ENCODE measurements around the gene CCNJL.

The CCNJL gene

DNA sequence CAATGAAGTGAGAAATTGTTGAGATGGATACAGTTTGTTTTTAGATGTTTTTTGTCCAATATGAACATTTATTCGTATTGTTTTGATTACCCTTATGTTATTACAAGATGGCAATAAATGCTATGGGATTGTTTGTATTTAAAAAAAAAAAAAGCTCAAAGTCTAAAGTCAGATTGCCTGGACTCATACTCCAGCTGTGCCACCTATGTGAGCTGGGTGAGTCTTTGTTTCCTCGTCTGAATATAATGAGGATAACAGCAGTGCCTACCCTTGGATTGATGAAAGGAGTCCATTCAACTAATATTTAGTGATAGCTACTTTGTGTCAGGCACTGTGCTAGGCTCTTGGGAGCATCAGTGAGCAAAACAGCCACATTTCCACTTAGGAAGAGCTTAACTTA, 14.6 kb upstream of the CCNJL start:
- Histone ChIP-seq H3K36me3 (replicated peaks in 1 of 2; ENCODE audit: control insufficient read depth in 2 of 2, insufficient read depth in 2 of 2, low read length in 2 of 2) (no peaks in the 10 kb centered on the region), H3K18ac (ENCODE audit: low read length) (no peak overlapping the region), H2BK15ac (ENCODE audit: low read length) (no peak overlapping the region), H2BK120ac (ENCODE audit: low read depth, low read length) (no peak overlapping the region), H2BK12ac (ENCODE audit: low read length) (no peak overlapping the region), H3K4me3 (ENCODE audit: low read length in 2 of 2) (no peak overlapping the region), H2AK5ac (ENCODE audit: low read depth, low read length) (no peak overlapping the region), H3K23ac (ENCODE audit: low read depth, low read length, poor library complexity) (no peak overlapping the region), H2BK5ac (ENCODE audit: low read length) (no peak overlapping the region), H4K8ac (ENCODE audit: low read depth, low read length) (no peak overlapping the region), H3K9me3 (replicated peaks in 1 of 2; ENCODE audit: control insufficient read depth in 2 of 2, insufficient read depth in 1 of 2, low read depth in 1 of 2, low read length in 2 of 2) (no peaks in the 10 kb centered on the region), H3K9ac (ENCODE audit: low read depth, low read length, poor library complexity) (no peak overlapping the region), H3K27me3 (ENCODE audit: control insufficient read depth in 3 of 3, insufficient read depth in 3 of 3, low read depth in 1 of 3, low read length in 3 of 3) (no peaks in the 10 kb centered on the region), H3K4me1 (ENCODE audit: control insufficient read depth in 2 of 2, insufficient read depth in 1 of 2, low read depth in 1 of 2, low read length in 2 of 2) (peaks cover 0 to 4% of the 10 kb centered on the region in 2 donors), H3K79me1 (ENCODE audit: low read depth, low read length) (no peaks in the 10 kb centered on the region), H2AFZ (ENCODE audit: low read length) (no peak overlapping the region), H3K14ac (ENCODE audit: low read length) (no peak overlapping the region), H3K4me2 (ENCODE audit: insufficient read depth, low read length, poor library complexity, severe bottlenecking) (no peak overlapping the region), H3K27ac (replicated peaks; ENCODE audit: low read length) (no peak overlapping the region), H4K91ac (ENCODE audit: low read depth, low read length, poor library complexity) (no peak overlapping the region), H3K4ac (ENCODE audit: low read length) (no peak overlapping the region)
- no peak for DNase-seq (ENCODE audit: low spot score)
- whole genome bisulfite sequencing, 2 donors (ENCODE audit: extremely low coverage in 2 of 2, insufficient read length in 2 of 2, insufficient replicate concordance in 1 of 2), result no CpG with 5 or more reads among the region's 2 CpGs

DNA sequence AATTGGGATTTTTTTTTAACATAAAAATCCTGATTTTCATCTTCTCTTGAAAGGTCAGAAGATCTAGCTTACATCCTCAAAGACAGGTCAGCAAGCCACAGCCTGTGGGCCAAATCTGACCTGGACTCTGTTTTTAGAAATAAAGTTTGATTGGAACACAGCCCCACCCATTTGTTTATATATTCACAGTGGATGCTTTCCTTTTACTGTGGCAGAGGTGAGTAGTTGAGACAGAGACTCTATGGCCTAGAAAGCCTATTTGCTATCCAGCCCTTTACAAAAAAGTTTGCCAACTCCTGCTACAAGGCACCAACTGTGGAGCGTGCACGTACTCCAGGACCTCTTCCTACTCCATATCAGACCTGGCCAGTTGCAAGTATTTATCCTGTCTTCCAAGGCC, 13.4 kb upstream of the CCNJL start:
- no peak overlapping the region for H3K14ac ChIP-seq (ENCODE audit: low read length)
- no peaks in the 10 kb centered on the region for H3K36me3 ChIP-seq (replicated peaks in 1 of 2; ENCODE audit: control insufficient read depth in 2 of 2, insufficient read depth in 2 of 2, low read length in 2 of 2)
- WGBS, 2 donors (ENCODE audit: extremely low coverage in 2 of 2, insufficient read length in 2 of 2, insufficient replicate concordance in 1 of 2), result no CpG with 5 or more reads among the region's 2 CpGs
- no peak overlapping the region for H2BK12ac ChIP-seq (ENCODE audit: low read length)
- H3K18ac ChIP-seq (ENCODE audit: low read length), result no peak overlapping the region
- H3K9ac ChIP-seq (ENCODE audit: low read depth, low read length, poor library complexity), result no peak overlapping the region
- no peak overlapping the region for H3K4me3 ChIP-seq (ENCODE audit: low read length in 2 of 2)
- H4K91ac ChIP-seq (ENCODE audit: low read depth, low read length, poor library complexity), result no peak overlapping the region
- no peak overlapping the region for H2AFZ ChIP-seq (ENCODE audit: low read length)
- H3K4me1 ChIP-seq (ENCODE audit: control insufficient read depth in 2 of 2, insufficient read depth in 1 of 2, low read depth in 1 of 2, low read length in 2 of 2), result peaks cover 4 to 7% of the 10 kb centered on the region in 2 donors
- no peak overlapping the region for H2BK15ac ChIP-seq (ENCODE audit: low read length)
- no peak overlapping the region for H3K4me2 ChIP-seq (ENCODE audit: insufficient read depth, low read length, poor library complexity, severe bottlenecking)
- no peak overlapping the region for H4K8ac ChIP-seq (ENCODE audit: low read depth, low read length)
- no peak overlapping the region for H3K27ac ChIP-seq (replicated peaks; ENCODE audit: low read length)
- no peak overlapping the region for H3K4ac ChIP-seq (ENCODE audit: low read length)
- no peaks in the 10 kb centered on the region for H3K79me1 ChIP-seq (ENCODE audit: low read depth, low read length)
- H3K9me3 ChIP-seq (replicated peaks in 1 of 2; ENCODE audit: control insufficient read depth in 2 of 2, insufficient read depth in 1 of 2, low read depth in 1 of 2, low read length in 2 of 2), result no peaks in the 10 kb centered on the region
- no peak overlapping the region for H3K23ac ChIP-seq (ENCODE audit: low read depth, low read length, poor library complexity)
- H2BK120ac ChIP-seq (ENCODE audit: low read depth, low read length), result no peak overlapping the region
- H3K27me3 ChIP-seq (ENCODE audit: control insufficient read depth in 3 of 3, insufficient read depth in 3 of 3, low read depth in 1 of 3, low read length in 3 of 3), result no peaks in the 10 kb centered on the region
- H2BK5ac ChIP-seq (ENCODE audit: low read length), result no peak overlapping the region
- DNase-seq (ENCODE audit: low spot score), result no peak
- no peak overlapping the region for H2AK5ac ChIP-seq (ENCODE audit: low read depth, low read length)

DNA sequence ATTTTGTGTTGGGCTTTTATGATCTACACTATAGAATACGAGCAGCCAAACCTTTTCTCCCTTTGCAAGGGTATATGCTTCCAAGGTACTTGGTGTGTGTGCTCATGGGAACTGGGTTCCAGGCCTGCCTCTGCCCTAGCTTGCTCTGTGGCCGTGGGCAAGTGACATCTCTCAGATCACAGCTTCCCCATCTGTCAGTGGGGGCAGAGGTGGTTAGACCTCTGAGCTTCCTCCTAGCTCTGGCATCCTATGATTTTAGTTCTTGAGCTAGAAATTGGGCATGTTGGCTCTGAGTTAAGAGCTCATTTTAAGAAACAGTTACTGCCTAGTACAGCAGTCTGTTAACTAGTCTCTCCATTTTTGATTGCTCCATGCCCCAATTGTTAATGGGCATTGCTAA, 12.5 kb upstream of the CCNJL start:
- Histone ChIP-seq H3K79me1 (ENCODE audit: low read depth, low read length) (no peaks in the 10 kb centered on the region), H2BK5ac (ENCODE audit: low read length) (no peak overlapping the region), H4K8ac (ENCODE audit: low read depth, low read length) (no peak overlapping the region), H3K27ac (replicated peaks; ENCODE audit: low read length) (no peak overlapping the region), H3K23ac (ENCODE audit: low read depth, low read length, poor library complexity) (no peak overlapping the region), H3K27me3 (ENCODE audit: control insufficient read depth in 3 of 3, insufficient read depth in 3 of 3, low read depth in 1 of 3, low read length in 3 of 3) (no peaks in the 10 kb centered on the region), H3K14ac (ENCODE audit: low read length) (no peak overlapping the region), H3K36me3 (replicated peaks in 1 of 2; ENCODE audit: control insufficient read depth in 2 of 2, insufficient read depth in 2 of 2, low read length in 2 of 2) (no peaks in the 10 kb centered on the region), H2AFZ (ENCODE audit: low read length) (no peak overlapping the region), H3K9ac (ENCODE audit: low read depth, low read length, poor library complexity) (no peak overlapping the region), H3K4ac (ENCODE audit: low read length) (no peak overlapping the region), H3K4me2 (ENCODE audit: insufficient read depth, low read length, poor library complexity, severe bottlenecking) (no peak overlapping the region), H2BK120ac (ENCODE audit: low read depth, low read length) (no peak overlapping the region), H2BK15ac (ENCODE audit: low read length) (no peak overlapping the region), H2BK12ac (ENCODE audit: low read length) (no peak overlapping the region), H3K4me1 (ENCODE audit: control insufficient read depth in 2 of 2, insufficient read depth in 1 of 2, low read depth in 1 of 2, low read length in 2 of 2) (peaks cover 4 to 7% of the 10 kb centered on the region in 2 donors), H3K9me3 (replicated peaks in 1 of 2; ENCODE audit: control insufficient read depth in 2 of 2, insufficient read depth in 1 of 2, low read depth in 1 of 2, low read length in 2 of 2) (no peaks in the 10 kb centered on the region), H2AK5ac (ENCODE audit: low read depth, low read length) (no peak overlapping the region), H3K18ac (ENCODE audit: low read length) (no peak overlapping the region), H4K91ac (ENCODE audit: low read depth, low read length, poor library complexity) (no peak overlapping the region), H3K4me3 (ENCODE audit: low read length in 2 of 2) (no peak overlapping the region)
- WGBS, 2 donors (ENCODE audit: extremely low coverage in 2 of 2, insufficient read length in 2 of 2, insufficient replicate concordance in 1 of 2), result no CpG with 5 or more reads among the region's 2 CpGs
- DNase-seq (ENCODE audit: low spot score), result no peak

DNA sequence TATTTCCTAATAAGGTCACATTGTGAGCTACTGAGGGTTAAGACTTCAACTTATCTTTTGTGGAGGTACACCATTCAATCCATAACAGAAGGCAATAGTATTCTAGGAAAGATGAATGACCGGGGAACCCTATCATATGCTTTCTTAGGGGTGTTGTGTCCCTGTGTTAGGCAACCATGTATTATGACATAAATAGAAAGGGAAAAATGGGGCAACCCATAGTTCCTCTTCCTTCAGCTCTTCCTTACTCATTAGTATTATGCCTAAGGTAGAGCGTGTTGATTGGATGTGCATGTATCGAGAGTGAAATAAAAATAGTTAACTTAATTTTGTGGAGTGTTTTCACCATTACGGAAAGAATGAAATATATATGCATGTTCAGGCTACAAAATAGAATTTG, 6.0 kb upstream of the CCNJL start:
- Histone ChIP-seq H2AFZ (ENCODE audit: low read length) (no peak overlapping the region), H3K14ac (ENCODE audit: low read length) (no peak overlapping the region), H4K8ac (ENCODE audit: low read depth, low read length) (no peak overlapping the region), H3K23ac (ENCODE audit: low read depth, low read length, poor library complexity) (no peak overlapping the region), H3K4ac (ENCODE audit: low read length) (no peak overlapping the region), H3K27me3 (ENCODE audit: control insufficient read depth in 3 of 3, insufficient read depth in 3 of 3, low read depth in 1 of 3, low read length in 3 of 3) (no peaks in the 10 kb centered on the region), H3K9me3 (replicated peaks in 1 of 2; ENCODE audit: control insufficient read depth in 2 of 2, insufficient read depth in 1 of 2, low read depth in 1 of 2, low read length in 2 of 2) (no peaks in the 10 kb centered on the region), H2BK12ac (ENCODE audit: low read length) (no peak overlapping the region), H2BK5ac (ENCODE audit: low read length) (no peak overlapping the region), H4K91ac (ENCODE audit: low read depth, low read length, poor library complexity) (no peak overlapping the region), H2BK15ac (ENCODE audit: low read length) (no peak overlapping the region), H3K18ac (ENCODE audit: low read length) (no peak overlapping the region), H3K4me1 (ENCODE audit: control insufficient read depth in 2 of 2, insufficient read depth in 1 of 2, low read depth in 1 of 2, low read length in 2 of 2) (peaks cover 3 to 5% of the 10 kb centered on the region in 2 donors), H3K36me3 (replicated peaks in 1 of 2; ENCODE audit: control insufficient read depth in 2 of 2, insufficient read depth in 2 of 2, low read length in 2 of 2) (no peaks in the 10 kb centered on the region), H3K4me2 (ENCODE audit: insufficient read depth, low read length, poor library complexity, severe bottlenecking) (no peak overlapping the region), H3K79me1 (ENCODE audit: low read depth, low read length) (no peaks in the 10 kb centered on the region), H2BK120ac (ENCODE audit: low read depth, low read length) (no peak overlapping the region), H3K4me3 (ENCODE audit: low read length in 2 of 2) (no peak overlapping the region), H3K9ac (ENCODE audit: low read depth, low read length, poor library complexity) (no peak overlapping the region), H3K27ac (replicated peaks; ENCODE audit: low read length) (no peak overlapping the region), H2AK5ac (ENCODE audit: low read depth, low read length) (no peak overlapping the region)
- no peak for DNase-seq (ENCODE audit: low spot score)
- 100% methylated on average over 1 of the region's 4 CpGs; no CpG with 5 or more reads in 1 of the 2 donors for WGBS, 2 donors (ENCODE audit: extremely low coverage in 2 of 2, insufficient read length in 2 of 2, insufficient replicate concordance in 1 of 2)
